ENCODE results near the gene SLC38A5.

- TF ChIP-seq CTCF (IDR thresholded peaks at IDR 0.05) (no peak), POLR2A (IDR thresholded peaks at IDR 0.05) (no peak)
Measured at GRCh38 chrX:48512371-48512935, 42.4 kb upstream of the SLC38A5 start.
